ENCODE measurements around the gene AFF1. TPM values are rescaled to one million over a fixed set of nuclear protein-coding genes. Genes with fewer than 3 reads are reported as not detected.

Gene AFF1
- total RNA-seq, 4 donors from 2014 or later, result 59.7 to 78.1 (median 65.9) TPM

DNA sequence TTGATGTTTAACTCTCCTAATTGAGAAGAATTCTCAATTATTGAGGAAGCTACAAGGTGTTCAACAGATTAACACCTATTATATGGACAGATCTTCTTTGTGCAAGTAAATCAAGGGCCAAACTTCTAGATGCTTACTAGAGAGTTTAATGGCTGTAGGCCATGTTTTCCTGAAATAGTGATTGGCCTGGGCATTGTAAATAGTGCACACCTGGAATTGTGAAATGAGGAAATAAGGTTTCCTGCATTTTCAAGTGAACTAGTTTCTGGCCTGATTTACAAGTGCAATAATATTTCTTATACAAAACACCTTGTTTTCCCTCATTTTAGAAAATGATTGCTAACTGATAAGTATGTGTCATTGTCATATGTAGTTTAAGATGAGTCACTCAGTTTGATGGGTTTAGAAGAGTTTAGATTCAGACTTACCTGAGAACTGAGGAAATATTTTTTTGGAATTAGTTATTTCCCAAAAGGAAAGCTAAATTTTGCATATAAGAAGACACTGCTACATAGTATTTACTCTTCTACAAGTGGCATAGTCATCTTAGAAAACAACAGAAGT, 21.2 kb downstream of the AFF1 start:
- TF ChIP-seq EP300 (IDR thresholded peaks at IDR 0.05) (no peak), POLR2A (IDR thresholded peaks at IDR 0.05) (no peak)
- Histone ChIP-seq H3K4me3 (no peak overlapping the region), H3K27ac (no peak overlapping the region), H3K9me3 (no peaks in the 10 kb centered on the region), H3K27me3 (no peaks in the 10 kb centered on the region), H3K4me1 (peaks cover 9 to 23% (median 15%) of the 10 kb centered on the region in 3 donors), H3K36me3 (peaks cover 0 to 13% of the 10 kb centered on the region in 2 donors)
- ATAC-seq, result no peak

DNA sequence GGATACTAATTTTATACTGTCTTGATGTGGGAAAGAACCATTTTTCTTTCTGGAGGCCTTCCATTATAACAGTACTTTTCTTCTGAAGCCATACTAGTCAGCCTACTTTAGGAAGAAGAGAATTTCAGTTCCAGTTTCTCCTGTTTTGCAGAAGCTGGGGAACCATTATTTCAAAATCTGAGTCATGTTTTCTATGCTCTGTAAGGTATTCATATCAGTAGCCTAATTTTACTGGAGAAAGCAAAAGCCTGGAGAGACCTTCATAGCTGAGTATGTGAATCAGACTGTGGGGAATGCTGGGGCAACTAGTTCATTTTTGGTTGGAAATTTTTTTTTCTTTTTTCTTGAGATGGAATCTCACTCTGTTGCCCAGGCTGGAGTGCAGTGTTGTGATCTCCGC, 22.4 kb downstream of the AFF1 start:
- Histone ChIP-seq H3K4me3 (no peak overlapping the region), H3K4me1 (peaks cover 9 to 35% (median 24%) of the 10 kb centered on the region in 3 donors), H3K9me3 (no peaks in the 10 kb centered on the region), H3K36me3 (peaks cover 0 to 9% of the 10 kb centered on the region in 2 donors), H3K27ac (no peak overlapping the region), H3K27me3 (no peaks in the 10 kb centered on the region)
- TF ChIP-seq POLR2AphosphoS5 (IDR thresholded peaks at IDR 0.05) (no peak), POLR2A (IDR thresholded peaks at IDR 0.05) (no peak), EP300 (IDR thresholded peaks at IDR 0.05) (no peak)
- TF ChIP-seq, protein P1, sequence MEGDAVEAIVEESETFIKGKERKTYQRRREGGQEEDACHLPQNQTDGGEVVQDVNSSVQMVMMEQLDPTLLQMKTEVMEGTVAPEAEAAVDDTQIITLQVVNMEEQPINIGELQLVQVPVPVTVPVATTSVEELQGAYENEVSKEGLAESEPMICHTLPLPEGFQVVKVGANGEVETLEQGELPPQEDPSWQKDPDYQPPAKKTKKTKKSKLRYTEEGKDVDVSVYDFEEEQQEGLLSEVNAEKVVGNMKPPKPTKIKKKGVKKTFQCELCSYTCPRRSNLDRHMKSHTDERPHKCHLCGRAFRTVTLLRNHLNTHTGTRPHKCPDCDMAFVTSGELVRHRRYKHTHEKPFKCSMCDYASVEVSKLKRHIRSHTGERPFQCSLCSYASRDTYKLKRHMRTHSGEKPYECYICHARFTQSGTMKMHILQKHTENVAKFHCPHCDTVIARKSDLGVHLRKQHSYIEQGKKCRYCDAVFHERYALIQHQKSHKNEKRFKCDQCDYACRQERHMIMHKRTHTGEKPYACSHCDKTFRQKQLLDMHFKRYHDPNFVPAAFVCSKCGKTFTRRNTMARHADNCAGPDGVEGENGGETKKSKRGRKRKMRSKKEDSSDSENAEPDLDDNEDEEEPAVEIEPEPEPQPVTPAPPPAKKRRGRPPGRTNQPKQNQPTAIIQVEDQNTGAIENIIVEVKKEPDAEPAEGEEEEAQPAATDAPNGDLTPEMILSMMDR (IDR thresholded peaks at IDR 0.05), result no peak
- whole genome bisulfite sequencing, 2 donors (ENCODE audit: low coverage in 1 of 2), result 92% methylated on average over 1 of the region's 1 CpG; no CpG with 5 or more reads in 1 of the 2 donors
- ATAC-seq, result no peak

DNA sequence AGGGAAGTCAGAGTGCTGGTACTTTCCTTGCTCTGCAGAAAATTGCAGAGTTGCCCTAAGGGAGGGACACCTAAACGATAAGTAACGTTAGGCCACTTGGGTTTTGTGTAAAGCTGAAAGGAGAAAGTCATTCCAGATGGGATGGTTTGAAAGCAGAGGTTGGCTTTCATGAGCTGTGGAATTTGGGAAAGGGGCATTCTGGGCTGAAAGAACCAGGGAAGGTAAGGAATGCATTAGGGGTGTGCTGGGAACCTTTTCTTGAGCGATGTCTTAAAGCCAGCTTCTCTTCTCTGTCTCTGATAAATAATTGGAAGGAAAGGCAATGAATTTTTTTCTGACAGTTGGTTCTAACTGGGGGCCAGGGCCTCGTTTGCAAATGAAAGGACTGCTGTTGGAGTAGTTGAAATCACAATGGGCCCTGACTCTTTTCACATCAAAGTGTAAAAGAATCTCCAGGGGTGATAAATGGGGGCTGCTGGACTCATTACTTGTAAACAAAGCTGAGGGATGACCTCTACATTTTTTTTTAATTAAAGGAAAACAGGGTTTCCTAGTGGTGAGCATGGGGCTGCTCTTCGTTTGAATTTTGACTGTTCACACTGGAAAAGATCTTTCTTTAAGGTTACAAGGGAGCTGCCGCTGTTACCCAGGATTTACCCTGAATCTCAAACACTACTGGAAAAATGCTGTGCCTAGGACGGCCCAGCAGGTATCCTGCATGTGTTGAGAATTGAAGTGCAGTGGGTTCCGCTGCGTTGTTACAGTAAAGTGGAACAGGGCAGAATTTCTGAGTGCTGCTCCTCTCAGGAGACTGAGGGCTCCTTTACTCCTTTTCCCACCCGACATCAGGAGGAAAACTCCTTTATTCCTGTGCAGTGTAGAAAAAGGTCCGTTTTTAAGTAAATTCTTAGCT, 25.0 kb downstream of the AFF1 start:
- no peak for TF ChIP-seq POLR2A (IDR thresholded peaks at IDR 0.05)
- TF ChIP-seq EP300 (IDR thresholded peaks at IDR 0.05), result no peak
- TF ChIP-seq, protein P1 (IDR thresholded peaks at IDR 0.05), result no peak
- TF ChIP-seq POLR2AphosphoS5 (IDR thresholded peaks at IDR 0.05), result no peak
- no peaks in the 10 kb centered on the region for H3K36me3 ChIP-seq
- ATAC-seq, result no peak
- H3K27ac ChIP-seq, result peak overlapping the region; percentile 44 to 78 (median 68)
- WGBS, 2 donors (ENCODE audit: low coverage in 1 of 2), result 52 to 57% methylated on average over 9 of the region's 11 CpGs
- no peaks in the 10 kb centered on the region for H3K27me3 ChIP-seq
- H3K4me3 ChIP-seq, result no peak overlapping the region
- peaks cover 9 to 40% (median 24%) of the 10 kb centered on the region in 3 donors for H3K4me1 ChIP-seq
- no peaks in the 10 kb centered on the region for H3K9me3 ChIP-seq

DNA sequence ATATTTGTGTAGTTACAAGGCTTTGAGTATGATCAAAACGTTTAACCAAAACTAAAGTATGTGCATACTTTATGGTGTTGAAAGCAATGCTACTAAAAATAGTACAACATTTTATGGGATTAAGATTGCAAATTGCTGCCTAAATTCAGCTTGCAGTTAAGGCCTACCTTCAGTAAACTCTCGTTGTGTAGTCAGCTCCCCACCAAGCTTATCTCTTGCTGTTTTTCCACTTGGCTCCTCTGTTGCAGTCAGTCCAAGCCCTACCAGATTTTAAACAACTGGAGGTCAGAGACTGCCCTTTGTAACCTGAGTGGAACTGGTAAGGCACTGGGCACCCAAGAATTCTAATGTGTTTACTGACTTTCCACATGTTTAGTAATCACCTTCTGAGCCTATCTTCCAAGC, 25.7 kb downstream of the AFF1 start:
- H3K27me3 ChIP-seq, result no peaks in the 10 kb centered on the region
- WGBS, 2 donors (ENCODE audit: low coverage in 1 of 2), result 30 to 38% methylated on average over 2 of the region's 2 CpGs
- no peak overlapping the region for H3K4me3 ChIP-seq
- peaks cover 9 to 40% (median 24%) of the 10 kb centered on the region in 3 donors for H3K4me1 ChIP-seq
- no peaks in the 10 kb centered on the region for H3K36me3 ChIP-seq
- no peak for ATAC-seq
- H3K9me3 ChIP-seq, result no peaks in the 10 kb centered on the region
- TF ChIP-seq POLR2A (IDR thresholded peaks at IDR 0.05) (no peak), POLR2AphosphoS5 (IDR thresholded peaks at IDR 0.05) (peak; percentile 25)
- H3K27ac ChIP-seq, result peak overlapping the region; percentile 44 to 78 (median 68)

DNA sequence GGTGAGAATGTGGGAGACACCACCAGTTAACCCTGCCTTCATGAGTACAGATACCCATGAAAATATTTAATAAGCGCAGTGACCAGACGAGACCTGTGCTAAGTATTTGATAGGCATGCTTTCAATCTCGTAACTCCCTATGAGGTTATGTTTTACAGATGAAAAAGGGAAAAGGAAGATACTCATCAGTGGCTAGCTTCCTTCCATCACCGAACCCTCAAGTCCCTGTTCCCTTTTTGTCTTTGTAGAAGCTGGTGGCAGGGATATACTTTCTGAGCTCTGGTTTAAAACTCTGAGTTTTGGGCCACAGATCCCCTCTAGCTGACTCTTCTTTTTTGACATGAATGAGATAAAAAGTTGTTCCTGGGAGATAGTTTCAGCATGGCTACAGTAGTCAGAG, 26.3 kb downstream of the AFF1 start:
- H3K4me1 ChIP-seq, result peaks cover 9 to 40% (median 24%) of the 10 kb centered on the region in 3 donors
- no peaks in the 10 kb centered on the region for H3K9me3 ChIP-seq
- no peaks in the 10 kb centered on the region for H3K36me3 ChIP-seq
- WGBS, 2 donors (ENCODE audit: low coverage in 1 of 2), result 75 to 91% methylated on average over 4 of the region's 4 CpGs
- no peak overlapping the region for H3K4me3 ChIP-seq
- H3K27ac ChIP-seq, result peak overlapping the region; percentile 44 to 78 (median 68)
- ATAC-seq, result no peak
- H3K27me3 ChIP-seq, result no peaks in the 10 kb centered on the region
- TF ChIP-seq POLR2AphosphoS5 (IDR thresholded peaks at IDR 0.05) (no peak), EP300 (IDR thresholded peaks at IDR 0.05) (no peak), POLR2A (IDR thresholded peaks at IDR 0.05) (no peak)
- TF ChIP-seq, protein P1 (IDR thresholded peaks at IDR 0.05), result no peak

All from gastroesophageal sphincter (tissue), 4 donors.